ENCODE measurements around the gene TLNRD1. TPM values are rescaled to one million over a fixed set of nuclear protein-coding genes. Genes with fewer than 3 reads are reported as not detected.

Gene TLNRD1
- total RNA-seq, 2 donors from 2014 or later = 19.1 to 39.3 TPM

DNA sequence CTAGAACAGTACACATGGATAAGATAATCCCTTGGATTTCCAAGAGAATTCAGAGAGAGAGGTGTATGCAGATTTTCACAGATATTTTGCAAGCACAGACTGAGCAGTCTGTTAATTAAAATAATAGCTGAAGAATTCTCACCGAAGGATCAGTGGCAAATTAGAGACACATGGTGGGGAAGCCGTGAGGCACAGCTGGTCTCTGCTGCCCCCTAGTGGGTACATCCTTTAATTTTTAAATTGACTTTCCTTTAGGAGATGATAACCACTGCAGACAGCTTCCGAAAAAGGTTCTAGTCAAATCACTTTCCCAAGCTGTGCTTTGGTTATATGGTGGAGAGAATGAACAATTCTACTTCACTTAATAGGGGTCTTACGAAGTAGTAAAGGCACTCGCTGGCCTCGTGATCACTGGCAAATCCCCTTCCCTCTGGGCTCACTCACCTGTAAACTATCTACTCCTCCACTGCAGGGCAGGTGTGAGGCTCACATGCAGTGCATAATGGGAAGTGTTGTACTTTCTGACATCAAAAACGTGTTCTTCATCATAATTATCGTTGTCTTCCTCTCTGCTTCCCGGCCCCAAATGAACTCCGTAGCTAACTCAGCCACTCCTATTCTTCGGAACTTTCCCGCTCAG lies 30.6 kb upstream of the TLNRD1 start:
- peak; percentile 65 for ATAC-seq (replicated peaks)
- H3K4me3 Mint-ChIP-seq = no peak overlapping the region
- peaks cover 15% of the 10 kb centered on the region for H3K4me1 Mint-ChIP-seq
- no peaks in the 10 kb centered on the region for H3K9me3 Mint-ChIP-seq
- H3K36me3 Mint-ChIP-seq (ENCODE audit: low read depth) = peaks cover 73% of the 10 kb centered on the region
- no peaks in the 10 kb centered on the region for H3K27me3 Mint-ChIP-seq
- peak overlapping the region; percentile 33 for H3K27ac Mint-ChIP-seq

DNA sequence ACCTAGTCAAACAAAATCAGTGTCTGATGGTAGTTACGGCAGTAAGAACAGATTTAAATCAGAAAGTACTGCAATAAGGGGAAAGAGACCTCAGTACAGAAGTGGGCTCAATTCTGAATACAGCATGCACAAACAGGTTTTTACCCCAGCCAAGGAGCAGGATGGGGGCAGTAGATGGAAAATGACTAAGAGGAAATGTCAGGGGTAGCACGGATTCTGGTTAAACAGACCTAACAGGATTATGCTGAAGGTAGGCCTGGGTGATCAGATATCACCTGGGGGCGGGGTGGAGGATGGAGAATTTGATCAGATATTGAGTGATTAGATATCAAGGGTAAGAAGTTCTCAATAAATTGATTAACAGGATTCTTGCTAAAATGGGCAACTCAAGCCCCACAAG lies 30.1 kb upstream of the TLNRD1 start:
- Mint-ChIP-seq H3K4me3 (no peak overlapping the region), H3K27ac (peak overlapping the region; percentile 33), H3K27me3 (no peaks in the 10 kb centered on the region), H3K36me3 (ENCODE audit: low read depth) (peaks cover 73% of the 10 kb centered on the region), H3K9me3 (no peaks in the 10 kb centered on the region), H3K4me1 (peaks cover 18% of the 10 kb centered on the region)
- ATAC-seq (replicated peaks) = no peak

DNA sequence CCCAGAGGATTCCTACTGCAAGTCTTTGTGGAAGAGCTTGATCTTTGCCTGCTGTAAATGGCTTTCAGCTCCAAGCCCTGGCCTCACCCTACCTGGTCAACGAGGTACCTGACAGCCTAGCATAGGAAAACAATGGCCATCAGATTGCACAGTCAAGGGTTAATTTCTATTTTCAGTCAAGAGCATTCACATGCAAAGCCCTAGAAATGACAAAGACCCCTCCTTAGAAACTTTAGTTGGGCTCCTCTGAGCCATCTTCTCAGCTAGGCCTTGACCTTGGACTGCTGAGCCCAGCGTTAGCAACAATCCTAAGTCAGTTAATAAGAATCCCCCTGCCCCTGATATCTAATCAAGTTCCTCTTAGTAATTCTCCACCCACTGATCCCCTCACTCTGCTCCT lies 29.6 kb upstream of the TLNRD1 start:
- Mint-ChIP-seq H3K27ac (peak overlapping the region; percentile 33), H3K9me3 (no peaks in the 10 kb centered on the region), H3K27me3 (no peaks in the 10 kb centered on the region), H3K4me3 (no peak overlapping the region), H3K4me1 (peaks cover 20% of the 10 kb centered on the region), H3K36me3 (ENCODE audit: low read depth) (peaks cover 75% of the 10 kb centered on the region)
- no peak for ATAC-seq (replicated peaks)

DNA sequence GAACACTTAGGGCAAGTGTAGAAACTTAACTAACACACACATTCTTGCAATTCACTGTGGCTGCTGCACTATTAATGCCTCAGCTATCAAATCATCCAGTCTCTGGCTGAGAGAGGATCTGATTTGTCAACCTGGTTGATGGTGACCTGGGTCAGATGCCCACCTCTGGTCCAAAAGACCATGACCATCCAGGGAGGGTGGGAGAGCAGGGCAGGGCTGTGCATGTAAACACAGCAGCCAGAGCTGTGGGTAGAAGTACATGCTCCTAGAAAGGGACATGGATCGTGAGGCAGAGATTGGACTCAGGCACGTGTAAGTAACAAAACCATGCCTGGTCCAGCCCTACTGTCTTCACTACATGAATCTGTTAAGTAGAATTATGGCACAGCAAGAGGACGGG lies 28.4 kb upstream of the TLNRD1 start:
- Mint-ChIP-seq H3K27ac (peak overlapping the region; percentile 63), H3K4me1 (peaks cover 24% of the 10 kb centered on the region), H3K9me3 (no peaks in the 10 kb centered on the region), H3K36me3 (ENCODE audit: low read depth) (peaks cover 80% of the 10 kb centered on the region), H3K27me3 (no peaks in the 10 kb centered on the region), H3K4me3 (no peak overlapping the region)
- ATAC-seq (replicated peaks) = no peak

DNA sequence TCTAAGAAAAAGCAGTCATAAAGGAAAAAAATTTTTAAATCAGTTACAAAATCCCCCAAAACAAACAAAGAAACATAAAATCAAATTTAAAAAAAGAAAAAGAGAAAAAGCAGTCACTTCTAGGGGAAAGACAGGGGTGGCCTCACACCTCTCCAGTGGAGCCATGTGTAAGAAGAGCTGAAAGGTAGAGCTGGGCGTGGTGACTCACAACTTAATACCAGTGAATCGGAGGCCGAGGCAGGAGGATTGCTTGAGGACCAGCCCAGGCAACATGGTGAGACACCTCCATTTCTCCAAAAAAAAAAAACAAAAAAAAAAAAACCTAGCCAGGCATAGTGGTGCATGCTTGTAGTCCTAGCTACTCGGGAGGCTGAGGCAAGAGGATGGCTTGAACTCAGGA lies 25.8 kb upstream of the TLNRD1 start:
- ATAC-seq (replicated peaks) = no peak
- H3K27ac Mint-ChIP-seq = no peak overlapping the region
- no peaks in the 10 kb centered on the region for H3K27me3 Mint-ChIP-seq
- peaks cover 83% of the 10 kb centered on the region for H3K36me3 Mint-ChIP-seq (ENCODE audit: low read depth)
- no peaks in the 10 kb centered on the region for H3K9me3 Mint-ChIP-seq
- H3K4me1 Mint-ChIP-seq = peaks cover 36% of the 10 kb centered on the region
- H3K4me3 Mint-ChIP-seq = no peak overlapping the region

DNA sequence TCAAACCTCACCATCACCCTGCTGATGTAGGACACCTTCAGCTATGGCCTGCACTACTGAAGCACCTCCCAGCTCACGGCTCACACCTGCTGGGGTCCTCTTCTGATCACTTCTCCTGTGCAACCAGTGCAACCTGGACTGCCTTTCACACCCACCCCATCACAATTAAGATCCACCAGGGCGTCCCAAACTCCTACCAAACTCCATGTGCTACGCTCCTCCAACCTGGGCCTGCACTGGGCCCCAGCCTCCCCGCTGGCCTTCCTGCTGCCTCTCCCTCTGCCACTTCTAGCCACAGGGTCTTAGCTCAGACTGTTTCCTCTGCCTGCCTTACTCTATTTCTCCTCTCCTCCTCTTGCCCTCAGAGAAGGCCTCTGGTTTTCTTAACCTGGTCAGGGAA lies 23.9 kb upstream of the TLNRD1 start:
- Mint-ChIP-seq H3K36me3 (ENCODE audit: low read depth) (peaks cover 83% of the 10 kb centered on the region), H3K4me1 (peaks cover 27% of the 10 kb centered on the region), H3K4me3 (no peak overlapping the region), H3K27me3 (no peaks in the 10 kb centered on the region), H3K9me3 (no peaks in the 10 kb centered on the region), H3K27ac (peak overlapping the region; percentile 56)
- ATAC-seq (replicated peaks) = no peak

DNA sequence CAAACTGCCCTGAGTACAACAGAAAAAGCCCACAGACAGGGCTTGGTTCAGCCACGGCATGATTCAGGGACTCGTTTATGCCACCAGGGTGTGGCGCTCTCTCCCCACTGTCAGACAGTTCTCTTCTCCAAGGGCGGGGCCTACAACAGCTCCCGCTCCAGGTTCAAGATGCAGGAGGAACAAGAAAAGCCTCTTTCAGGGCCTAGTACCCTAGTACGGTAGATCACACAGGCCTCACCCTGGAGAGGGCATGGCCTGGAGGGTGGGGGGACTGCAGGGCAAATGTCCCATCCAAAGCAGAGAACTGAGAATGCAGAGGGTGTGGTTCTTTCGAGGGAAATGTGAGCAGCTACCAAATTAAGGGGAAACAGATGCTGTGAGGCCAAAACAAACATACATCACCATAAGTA lies 23.1 kb upstream of the TLNRD1 start:
- ATAC-seq (replicated peaks) = peak; percentile 65
- no peaks in the 10 kb centered on the region for H3K9me3 Mint-ChIP-seq
- H3K27ac Mint-ChIP-seq = peak overlapping the region; percentile 56
- no peak overlapping the region for H3K4me3 Mint-ChIP-seq
- H3K4me1 Mint-ChIP-seq = peaks cover 32% of the 10 kb centered on the region
- peaks cover 83% of the 10 kb centered on the region for H3K36me3 Mint-ChIP-seq (ENCODE audit: low read depth)
- no peaks in the 10 kb centered on the region for H3K27me3 Mint-ChIP-seq

DNA sequence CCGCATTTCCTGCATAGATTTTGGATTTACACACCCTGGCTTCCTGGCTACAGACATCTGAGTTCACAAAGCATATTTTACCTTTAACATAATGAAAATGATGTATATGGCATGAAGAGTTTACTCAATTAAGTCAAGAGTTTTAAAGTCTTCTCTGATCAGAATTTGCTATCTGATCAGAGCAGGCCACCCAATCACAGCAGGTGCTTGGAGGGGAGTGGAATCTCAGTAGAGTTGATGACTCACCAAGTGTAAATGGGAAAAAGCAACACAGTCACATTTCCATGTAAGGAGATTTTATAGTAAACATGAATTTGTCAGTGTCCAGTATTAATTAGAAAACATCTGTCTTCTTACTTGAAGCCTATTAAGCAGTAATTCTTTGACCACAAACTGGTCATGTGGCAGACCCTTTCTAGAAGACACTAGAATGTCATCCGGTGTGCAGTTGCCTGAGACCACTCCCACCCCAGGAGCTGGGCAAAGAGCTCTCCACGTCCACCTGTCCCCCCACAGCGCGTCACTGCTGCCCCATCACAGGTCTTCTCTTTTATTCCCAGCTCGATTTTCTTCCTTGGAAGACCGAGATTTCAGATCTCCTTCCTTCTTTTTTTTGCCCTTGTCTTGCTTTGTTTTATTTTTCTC lies 21.9 kb upstream of the TLNRD1 start:
- peaks cover 91% of the 10 kb centered on the region for H3K36me3 Mint-ChIP-seq (ENCODE audit: low read depth)
- no peak for ATAC-seq (replicated peaks)
- peak overlapping the region; percentile 56 for H3K27ac Mint-ChIP-seq

DNA sequence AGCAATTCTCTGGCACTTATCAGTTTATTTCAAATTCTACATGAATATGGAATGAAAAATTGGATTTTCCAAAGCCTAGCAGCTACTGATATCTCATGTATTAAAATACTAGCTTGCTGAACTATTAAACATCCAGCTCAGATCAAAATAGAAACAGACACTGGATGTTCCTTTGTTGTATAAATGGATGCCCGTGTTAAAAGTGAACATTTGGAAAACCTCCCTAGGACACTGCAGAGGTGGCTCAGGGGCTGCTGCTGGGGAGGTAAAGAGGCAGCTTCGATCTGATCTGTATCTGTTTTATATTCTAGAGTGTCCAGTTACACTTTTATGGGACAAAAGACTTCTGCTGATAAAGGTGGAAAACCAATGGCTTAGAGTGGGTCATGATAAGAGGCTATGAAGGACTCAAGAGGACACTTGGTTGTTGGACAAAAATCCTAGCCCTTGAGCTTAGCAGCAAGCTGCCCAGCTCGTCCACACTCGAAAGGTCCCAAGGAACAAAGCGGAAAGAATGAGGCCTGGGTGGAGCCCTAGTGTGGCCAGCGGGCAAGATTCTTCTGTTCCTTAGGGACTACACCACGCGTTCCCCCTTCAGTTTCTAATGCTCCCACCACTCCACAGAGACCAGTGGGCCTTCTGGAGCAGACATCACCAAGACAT lies 21.1 kb upstream of the TLNRD1 start:
- no peak overlapping the region for H3K4me3 Mint-ChIP-seq
- H3K36me3 Mint-ChIP-seq (ENCODE audit: low read depth) = peaks cover 91% of the 10 kb centered on the region
- no peak for ATAC-seq (replicated peaks)
- no peaks in the 10 kb centered on the region for H3K27me3 Mint-ChIP-seq
- H3K9me3 Mint-ChIP-seq = no peaks in the 10 kb centered on the region
- H3K4me1 Mint-ChIP-seq = peaks cover 42% of the 10 kb centered on the region
- H3K27ac Mint-ChIP-seq = peak overlapping the region; percentile 56

More for the DNA sequence above, 21.9 kb upstream of the TLNRD1 start:
- no peaks in the 10 kb centered on the region for H3K9me3 Mint-ChIP-seq
- no peaks in the 10 kb centered on the region for H3K27me3 Mint-ChIP-seq
- no peak overlapping the region for H3K4me3 Mint-ChIP-seq
- H3K4me1 Mint-ChIP-seq = peaks cover 37% of the 10 kb centered on the region

DNA sequence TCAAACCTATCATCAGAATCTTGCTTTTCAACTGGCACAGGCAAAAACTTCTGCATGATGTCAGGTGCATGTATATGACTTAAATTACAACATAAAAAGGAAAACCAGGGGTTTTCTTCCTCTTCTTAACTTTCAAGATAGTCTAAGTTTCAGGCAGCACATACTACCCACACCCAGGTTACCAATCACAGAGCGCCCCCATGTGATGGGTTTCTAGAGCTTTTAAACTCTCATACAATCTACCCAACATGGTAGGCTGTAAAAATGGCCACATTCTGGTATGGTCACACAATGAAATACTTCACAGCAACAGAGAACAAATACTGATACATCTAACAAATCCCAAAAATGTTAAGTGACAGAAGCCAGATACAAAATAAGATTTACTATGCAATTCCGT lies 18.5 kb upstream of the TLNRD1 start:
- Mint-ChIP-seq H3K9me3 (no peaks in the 10 kb centered on the region), H3K27ac (peak overlapping the region; percentile 52), H3K27me3 (no peaks in the 10 kb centered on the region), H3K4me1 (peaks cover 47% of the 10 kb centered on the region), H3K4me3 (no peak overlapping the region), H3K36me3 (ENCODE audit: low read depth) (peaks cover 83% of the 10 kb centered on the region)
- ATAC-seq (replicated peaks) = no peak

DNA sequence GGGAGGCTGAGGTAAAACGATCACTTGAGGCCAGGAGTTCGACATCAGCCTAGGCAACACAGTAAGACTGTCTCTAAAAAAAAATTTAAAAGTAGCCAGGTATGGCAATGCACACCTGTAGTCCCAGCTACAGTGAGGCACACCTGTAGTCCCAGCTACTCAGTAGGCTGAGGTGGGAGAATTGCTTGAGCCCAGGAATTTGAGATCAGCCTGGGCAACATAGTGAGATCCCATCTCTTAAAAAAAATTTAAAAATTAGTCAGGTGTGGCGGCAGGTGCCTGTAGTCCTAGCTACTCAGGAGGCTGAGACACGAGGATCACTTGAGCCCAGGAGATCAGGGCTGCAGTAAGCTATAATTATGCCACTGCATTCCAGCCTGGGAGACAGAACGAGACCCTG lies 17.9 kb upstream of the TLNRD1 start:
- no peaks in the 10 kb centered on the region for H3K27me3 Mint-ChIP-seq
- peaks cover 42% of the 10 kb centered on the region for H3K4me1 Mint-ChIP-seq
- H3K36me3 Mint-ChIP-seq (ENCODE audit: low read depth) = peaks cover 77% of the 10 kb centered on the region
- ATAC-seq (replicated peaks) = no peak
- no peaks in the 10 kb centered on the region for H3K9me3 Mint-ChIP-seq
- peak overlapping the region; percentile 52 for H3K27ac Mint-ChIP-seq
- no peak overlapping the region for H3K4me3 Mint-ChIP-seq

DNA sequence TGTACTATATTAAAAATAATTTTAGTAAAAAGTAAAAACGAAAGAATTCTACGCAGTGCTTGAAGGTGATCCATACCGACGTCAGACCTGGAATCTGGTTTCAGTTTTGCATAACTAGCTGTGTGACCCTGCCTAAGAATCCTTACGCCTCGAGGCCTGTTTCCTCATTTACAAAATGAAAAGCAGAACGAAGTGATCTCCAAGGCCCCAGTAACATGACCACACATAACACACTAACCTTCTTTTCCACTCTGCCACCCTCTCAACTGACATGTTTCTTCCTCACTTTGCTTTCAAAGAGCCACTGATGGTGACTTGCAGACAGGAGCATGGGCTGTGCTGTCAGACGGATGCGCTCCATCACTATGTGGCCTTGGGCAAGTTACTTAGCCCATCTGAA lies 15.9 kb upstream of the TLNRD1 start:
- no peak for ATAC-seq (replicated peaks)
- Mint-ChIP-seq H3K36me3 (ENCODE audit: low read depth) (peaks cover 69% of the 10 kb centered on the region), H3K27me3 (no peaks in the 10 kb centered on the region), H3K27ac (no peak overlapping the region), H3K4me1 (peaks cover 46% of the 10 kb centered on the region), H3K4me3 (peak overlapping the region; percentile 35), H3K9me3 (no peaks in the 10 kb centered on the region)

DNA sequence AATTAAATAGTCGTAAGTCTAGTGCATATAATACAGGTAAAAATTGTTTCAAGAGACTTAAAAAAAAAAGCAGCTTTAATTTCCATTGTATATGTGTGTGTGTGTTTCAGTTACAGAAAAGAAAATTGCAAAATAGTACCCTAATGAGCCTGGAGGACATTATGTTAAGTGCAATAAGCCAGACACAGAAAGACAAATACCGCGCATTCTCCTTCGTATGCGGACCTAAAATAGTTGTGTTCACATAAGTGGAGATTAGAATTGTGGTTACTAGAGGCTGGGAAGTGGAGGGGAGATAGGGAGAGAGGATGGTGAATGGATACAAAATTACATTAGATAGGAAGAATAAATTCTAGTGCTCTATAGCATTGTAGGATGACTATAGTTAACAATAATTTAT lies 14.7 kb upstream of the TLNRD1 start:
- no peaks in the 10 kb centered on the region for H3K27me3 Mint-ChIP-seq
- peak overlapping the region; percentile 2 for H3K4me3 Mint-ChIP-seq
- H3K36me3 Mint-ChIP-seq (ENCODE audit: low read depth) = peaks cover 58% of the 10 kb centered on the region
- H3K27ac Mint-ChIP-seq = no peak overlapping the region
- H3K9me3 Mint-ChIP-seq = no peaks in the 10 kb centered on the region
- H3K4me1 Mint-ChIP-seq = peaks cover 44% of the 10 kb centered on the region
- no peak for ATAC-seq (replicated peaks)

DNA sequence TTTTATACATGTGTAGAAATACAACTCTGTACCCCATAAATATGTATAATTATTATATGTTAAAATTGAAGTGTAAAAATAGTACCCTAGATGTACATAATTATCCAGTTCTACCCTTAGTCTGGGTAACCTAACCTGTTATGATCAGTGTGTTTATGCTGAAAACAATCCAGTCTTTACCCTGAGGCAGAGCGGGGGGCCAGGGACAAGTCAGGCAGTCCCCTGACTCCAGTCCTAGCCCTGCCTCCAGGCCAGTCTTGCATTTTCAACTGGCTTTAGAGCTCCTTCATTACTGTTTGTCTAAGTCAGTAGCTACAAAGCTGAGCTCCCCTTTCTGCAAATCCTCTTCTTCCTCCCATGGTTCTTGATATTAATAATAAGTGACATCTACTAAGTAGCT lies 14.2 kb upstream of the TLNRD1 start:
- Mint-ChIP-seq H3K9me3 (no peaks in the 10 kb centered on the region), H3K36me3 (ENCODE audit: low read depth) (peaks cover 58% of the 10 kb centered on the region), H3K27ac (no peak overlapping the region), H3K4me3 (peak overlapping the region; percentile 97), H3K27me3 (no peaks in the 10 kb centered on the region), H3K4me1 (peaks cover 44% of the 10 kb centered on the region)
- ATAC-seq (replicated peaks) = no peak

DNA sequence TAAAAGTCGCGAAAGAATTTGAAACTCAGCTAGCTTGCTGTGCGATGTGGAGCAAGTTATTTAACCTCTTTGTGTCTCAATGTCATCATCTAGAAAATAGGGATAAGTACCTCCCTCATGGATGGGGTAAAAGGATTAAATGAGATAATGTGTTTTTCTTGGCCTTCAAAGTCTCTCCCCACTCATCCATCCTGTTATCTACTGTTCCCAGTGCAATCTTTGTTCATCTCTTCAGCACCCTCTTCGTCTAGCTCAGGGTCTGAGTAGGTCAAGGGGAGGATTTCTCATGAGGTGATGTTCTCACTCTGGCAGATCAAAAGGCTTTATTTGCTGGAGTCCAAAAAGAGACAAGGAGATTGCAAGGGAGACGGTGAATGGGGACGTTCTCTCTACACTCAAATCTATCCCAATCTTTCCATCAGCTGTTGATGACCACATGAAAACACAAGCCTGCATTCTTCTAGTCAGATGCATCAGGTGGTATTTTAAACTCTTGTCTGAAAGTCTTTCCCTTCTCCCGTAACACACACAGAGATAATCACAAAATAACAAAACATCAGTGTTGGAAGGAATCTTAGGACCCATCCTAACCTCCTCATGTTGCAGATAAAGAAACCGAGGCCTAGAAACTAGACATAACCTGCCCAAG lies 12.5 kb upstream of the TLNRD1 start:
- H3K4me1 Mint-ChIP-seq = peaks cover 36% of the 10 kb centered on the region
- ATAC-seq (replicated peaks) = no peak
- H3K27ac Mint-ChIP-seq = peak overlapping the region; percentile 94
- peak overlapping the region; percentile 97 for H3K4me3 Mint-ChIP-seq
- H3K27me3 Mint-ChIP-seq = no peaks in the 10 kb centered on the region
- H3K9me3 Mint-ChIP-seq = no peaks in the 10 kb centered on the region
- H3K36me3 Mint-ChIP-seq (ENCODE audit: low read depth) = peaks cover 43% of the 10 kb centered on the region

Measured in activated T-helper 17 cell treated with anti-CD3 and anti-CD28 coated beads, Interleukin-2, amount 50 U/mL, for 72 hours (primary cell).